Neutrophil (primary cell): ENCODE measurements around the gene LDLRAD1.

ENCODE experiments used
- H3K27ac ChIP-seq: fragments of 200-600 bp; sonication (generic); 2 replicates; pipeline ENCODE4 v1.5.1; 2016; ENCODE audit warnings: mild to moderate bottlenecking, moderate library complexity
- H3K27me3 ChIP-seq: fragments of 200-600 bp; sonication (generic); 2 replicates; pipeline ENCODE4 v1.6.0; 2016; ENCODE audit warnings: mild to moderate bottlenecking
- H3K36me3 ChIP-seq: fragments of 200-600 bp; sonication (generic); 2 replicates; pipeline ENCODE4 v1.5.1; 2017
- H3K4me1 ChIP-seq, 2 experiments: fragments of 200-600 bp in 1 of 2; sonication (generic) in 1 of 2; 1 replicate in 1 of 2; 2 replicates in 1 of 2; pipeline versions ENCODE4 v1.5.1 to v1.6.1; 2013 to 2016; ENCODE audit warnings: low read depth in 1 of 2, low read length in 1 of 2, mild to moderate bottlenecking in 1 of 2, moderate library complexity in 1 of 2; ENCODE audit not compliant: control insufficient read depth in 1 of 2, insufficient read depth in 1 of 2
- H3K4me3 ChIP-seq, 2 experiments: fragments of 200-600 bp in 1 of 2; sonication (generic) in 1 of 2; 1 replicate in 1 of 2; 2 replicates in 1 of 2; pipeline ENCODE4 v1.5.1; 2013 to 2016; ENCODE audit warnings: low read depth in 1 of 2, low read length in 1 of 2, mild to moderate bottlenecking in 1 of 2, moderate library complexity in 1 of 2
- H3K9me3 ChIP-seq: fragments of 200-600 bp; sonication (generic); 2 replicates; pipeline ENCODE4 v1.5.1; 2016
- CTCF ChIP-seq: fragments of 200-600 bp; sonication (generic); IDR thresholded peaks from 2 replicates; pipeline ENCODE4 v1.5.1; 2016; ENCODE audit warnings: antibody characterized with exemption

Gene LDLRAD1

DNA sequence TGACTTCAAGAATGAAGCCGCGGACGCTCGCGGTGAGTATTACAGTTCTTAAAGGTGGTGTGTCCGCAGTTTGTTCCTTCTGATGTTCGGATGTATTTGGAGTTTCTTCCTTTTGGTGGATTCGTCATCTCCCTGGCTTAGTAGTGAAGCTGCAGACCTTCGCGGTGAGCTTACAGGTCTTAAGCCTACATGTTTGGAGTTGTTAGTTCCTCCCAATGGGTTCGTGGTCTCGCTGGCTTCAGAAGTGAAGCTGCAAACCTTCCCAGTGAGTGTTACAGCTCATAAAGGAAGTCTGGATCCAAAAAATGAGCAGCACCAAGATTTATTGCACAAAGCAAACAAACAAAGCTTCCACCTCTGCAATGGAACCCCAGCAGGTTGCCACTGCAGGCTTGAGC is 14.7 kb downstream of the LDLRAD1 start:
- Histone ChIP-seq H3K4me3 (no peak overlapping the region), H3K4me1 (no peaks in the 10 kb centered on the region), H3K36me3 (no peaks in the 10 kb centered on the region), H3K9me3 (no peaks in the 10 kb centered on the region), H3K27ac (no peak overlapping the region), H3K27me3 (peaks cover 4% of the 10 kb centered on the region)
- TF ChIP-seq CTCF, result no peak

DNA sequence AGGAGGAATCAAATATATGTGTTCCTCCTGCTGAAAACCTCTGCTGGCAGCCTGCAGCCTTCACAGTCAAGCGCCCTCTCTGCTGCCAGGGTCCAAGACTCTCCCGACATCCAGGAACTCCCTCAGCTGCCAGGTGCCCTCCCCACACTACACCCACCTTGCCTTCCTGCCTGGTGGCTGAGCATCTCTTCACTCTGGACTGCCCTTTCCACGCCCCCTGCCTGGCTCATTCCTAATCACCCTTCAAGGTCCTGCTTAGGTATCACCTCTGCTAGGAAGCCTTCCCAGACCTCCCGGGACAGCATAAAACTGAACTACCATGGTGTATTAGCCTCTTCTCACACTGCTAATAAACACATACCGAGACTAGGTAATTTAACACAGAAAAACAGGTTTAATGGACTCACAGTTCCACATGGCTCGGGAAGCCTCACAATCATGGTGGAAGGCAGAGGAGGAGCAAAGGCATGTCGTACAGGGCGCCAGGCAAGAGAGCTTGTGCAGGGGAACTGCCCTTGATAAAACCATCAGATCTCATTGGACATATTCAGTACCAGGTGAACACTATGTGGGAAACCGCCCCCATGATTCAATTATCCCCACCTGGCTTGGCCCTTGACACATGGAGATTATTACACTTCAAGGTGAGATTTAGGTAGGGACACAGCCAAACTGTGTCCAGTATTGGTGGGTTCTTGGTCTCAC is 15.3 kb downstream of the LDLRAD1 start:
- TF ChIP-seq CTCF, result no peak
- no peaks in the 10 kb centered on the region for H3K36me3 ChIP-seq
- peaks cover 4% of the 10 kb centered on the region for H3K27me3 ChIP-seq
- no peaks in the 10 kb centered on the region for H3K9me3 ChIP-seq
- no peak overlapping the region for H3K4me3 ChIP-seq
- no peaks in the 10 kb centered on the region for H3K4me1 ChIP-seq
- H3K27ac ChIP-seq, result no peak overlapping the region

DNA sequence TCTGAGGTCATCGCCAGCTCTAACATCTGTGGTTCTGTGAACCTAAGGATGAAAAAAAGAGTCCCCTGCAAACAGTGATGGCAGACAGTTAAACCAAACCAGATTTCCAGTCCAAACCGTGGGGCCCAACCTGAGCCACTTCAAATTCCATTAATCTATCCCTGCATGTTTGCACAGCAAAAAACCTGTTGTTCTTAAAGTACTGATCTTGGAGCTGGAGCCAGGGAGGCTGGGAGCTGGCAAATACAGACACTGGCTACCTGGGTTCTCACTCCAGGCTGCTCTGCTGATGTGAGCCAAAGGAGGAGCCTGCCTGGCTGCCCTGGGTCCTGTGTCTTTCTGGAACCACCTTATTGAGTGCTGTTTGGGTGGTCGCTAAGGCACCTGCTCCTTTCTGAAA is 16.4 kb downstream of the LDLRAD1 start:
- no peaks in the 10 kb centered on the region for H3K9me3 ChIP-seq
- H3K27ac ChIP-seq, result no peak overlapping the region
- no peak overlapping the region for H3K4me3 ChIP-seq
- H3K27me3 ChIP-seq, result peaks cover 4% of the 10 kb centered on the region
- no peaks in the 10 kb centered on the region for H3K4me1 ChIP-seq
- TF ChIP-seq CTCF, result no peak
- H3K36me3 ChIP-seq, result no peaks in the 10 kb centered on the region

DNA sequence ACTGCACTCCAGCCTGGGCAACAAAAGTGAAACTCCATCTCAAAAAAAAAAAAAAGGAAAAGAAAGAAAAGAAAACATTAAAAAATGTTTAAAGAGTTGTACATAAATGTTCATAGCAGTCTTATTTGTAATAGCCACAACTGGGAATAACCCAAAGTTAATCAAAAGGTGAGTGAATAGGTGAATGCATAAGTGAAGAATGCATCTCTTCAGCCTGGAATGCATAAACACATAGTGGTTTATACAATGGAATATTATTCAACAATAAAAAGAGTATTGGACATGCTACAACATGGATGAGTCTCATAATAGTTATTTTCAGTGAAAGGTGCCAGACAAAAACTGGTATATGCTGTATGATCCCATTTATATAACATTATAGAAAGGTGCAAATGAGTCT is 18.1 kb downstream of the LDLRAD1 start:
- Histone ChIP-seq H3K9me3 (no peaks in the 10 kb centered on the region), H3K27ac (no peak overlapping the region), H3K4me1 (no peaks in the 10 kb centered on the region), H3K27me3 (peaks cover 4% of the 10 kb centered on the region), H3K4me3 (no peak overlapping the region), H3K36me3 (no peaks in the 10 kb centered on the region)
- TF ChIP-seq CTCF, result no peak

DNA sequence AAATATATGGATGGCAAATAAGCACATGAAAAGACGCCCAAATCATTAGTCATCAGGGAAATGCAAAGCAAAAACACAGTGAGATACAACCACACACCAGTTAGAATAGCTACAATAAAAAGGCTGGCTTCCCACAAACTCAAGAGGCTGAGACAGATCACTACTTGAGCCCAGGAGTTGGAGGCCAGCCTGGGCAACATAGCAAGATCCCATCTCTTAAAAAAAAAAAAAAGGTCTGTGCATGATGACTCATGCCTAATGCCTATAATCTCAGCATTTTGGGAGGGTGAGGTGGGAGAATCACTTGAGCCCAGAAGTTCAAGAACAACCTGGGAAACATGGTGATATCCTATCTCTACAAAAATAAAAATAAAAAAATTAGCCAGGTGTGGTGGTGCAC is 19.8 kb downstream of the LDLRAD1 start:
- no peak for TF ChIP-seq CTCF
- Histone ChIP-seq H3K27ac (no peak overlapping the region), H3K9me3 (no peaks in the 10 kb centered on the region), H3K36me3 (no peaks in the 10 kb centered on the region), H3K4me3 (no peak overlapping the region), H3K27me3 (peaks cover 4% of the 10 kb centered on the region), H3K4me1 (no peaks in the 10 kb centered on the region)
